GM23248 (cell line): ENCODE measurements around the gene MGAT5. TPM values are rescaled to one million over a fixed set of nuclear protein-coding genes. Genes with fewer than 3 reads are reported as not detected.

Experiments used
- DNase-seq: peaks from one replicate; pipeline ENCODE4 v3.0.0-alpha.2; 2015
- H2AFZ ChIP-seq: fragments of 200-600 bp; sonication (generic); 2 replicates; pipeline ENCODE4 v1.6.1; 2016; ENCODE audit warnings: antibody characterized with exemption
- H3F3A ChIP-seq: fragments of 200-600 bp; sonication (generic); 2 replicates; pipeline ENCODE4 v1.6.1; 2016; ENCODE audit warnings: mild to moderate bottlenecking, antibody characterized with exemption, mixed run types; ENCODE audit not compliant: insufficient read depth
- H3K27ac ChIP-seq: fragments of 200-600 bp; sonication (generic); 2 replicates; pipeline ENCODE4 v1.5.1; 2016; ENCODE audit warnings: mild to moderate bottlenecking
- H3K27me3 ChIP-seq: fragments of 200-600 bp; sonication (generic); replicated peaks from 2 replicates; pipeline ENCODE4 v1.6.1; 2016; ENCODE audit warnings: mild to moderate bottlenecking; ENCODE audit not compliant: insufficient read depth
- H3K36me3 ChIP-seq: fragments of 200-600 bp; sonication (generic); 2 replicates; pipeline ENCODE4 v1.6.1; 2016; ENCODE audit warnings: low read depth, mild to moderate bottlenecking
- H3K4me1 ChIP-seq: fragments of 200-600 bp; sonication (generic); 2 replicates; pipeline ENCODE4 v1.6.1; 2016; ENCODE audit warnings: mild to moderate bottlenecking; ENCODE audit not compliant: insufficient read depth
- H3K4me2 ChIP-seq: fragments of 200-600 bp; sonication (generic); one replicate; pipeline ENCODE4 v1.6.1; 2016; ENCODE audit warnings: mild to moderate bottlenecking; ENCODE audit not compliant: unreplicated experiment
- H3K4me3 ChIP-seq: fragments of 200-600 bp; sonication (generic); 2 replicates; pipeline ENCODE4 v1.5.1; 2016; ENCODE audit warnings: mild to moderate bottlenecking
- H3K79me2 ChIP-seq: fragments of 200-600 bp; sonication (generic); 2 replicates; pipeline ENCODE4 v1.6.1; 2016; ENCODE audit warnings: mild to moderate bottlenecking; ENCODE audit not compliant: insufficient read depth
- H3K9ac ChIP-seq: fragments of 200-600 bp; sonication (generic); 2 replicates; pipeline ENCODE4 v1.6.1; 2016; ENCODE audit warnings: mild to moderate bottlenecking
- H3K9me2 ChIP-seq: fragments of 200-600 bp; sonication (generic); 2 replicates; pipeline ENCODE4 v1.6.1; 2016; ENCODE audit warnings: mixed run types, mild to moderate bottlenecking, moderate library complexity; ENCODE audit not compliant: insufficient read depth
- H3K9me3 ChIP-seq: fragments of 200-600 bp; sonication (generic); one replicate; pipeline ENCODE4 v1.6.1; 2017; ENCODE audit warnings: low read depth
- H4K20me1 ChIP-seq: fragments of 200-600 bp; sonication (generic); 2 replicates; pipeline ENCODE4 v1.6.0; 2016; ENCODE audit not compliant: insufficient read depth
- EZH2 ChIP-seq: fragments of 200-600 bp; sonication (generic); IDR thresholded peaks from 2 replicates; pipeline ENCODE4 v1.6.1; 2018; ENCODE audit warnings: antibody characterized with exemption, mild to moderate bottlenecking; ENCODE audit not compliant: insufficient read depth, poor library complexity, severe bottlenecking
- EZH2phosphoT487 ChIP-seq: fragments of 200-600 bp; sonication (generic); IDR thresholded peaks from 2 replicates; pipeline ENCODE4 v1.6.1; 2018; ENCODE audit warnings: antibody characterized with exemption, moderate library complexity, mild to moderate bottlenecking, low read depth; ENCODE audit not compliant: insufficient read depth
- WGBS, 2 experiments: methylation state at CpG; one replicate each; pipeline ENCODE4 v1.1.6; 2015 to 2017; ENCODE audit warnings: low lambda C conversion rate in 2 of 2, low coverage in 1 of 2; ENCODE audit errors: missing lambda C conversion rate in 2 of 2; 5-methylcytosine and 5-hydroxymethylcytosine counted together
- in situ Hi-C: fragments of 300-500 bp; cut with MboI; formaldehyde crosslinking; loops from 2 replicates; pipeline ENCODE4 v1.15.0; 2020
- polyA plus RNA-seq: library from polyadenylated mRNA; unstranded; fragments of >200 nt; fragmentation: Nextera tagmentation; extraction: Ambion mirVana; gene quantifications from 2 replicates; pipeline ENCODE4 v1.2.1, GENCODE V29; 2016
- total RNA-seq: library from RNA; depleted of rRNA; stranded (reverse); fragments of >200 nt; shearing (Covaris generic); gene quantifications from 2 replicates; pipeline ENCODE4 v1.2.3, GENCODE V29; 2014

The MGAT5 gene
- total and polyA plus RNA-seq, 2 experiments from 2014 or later, result 1.8 to 15.9 TPM

DNA sequence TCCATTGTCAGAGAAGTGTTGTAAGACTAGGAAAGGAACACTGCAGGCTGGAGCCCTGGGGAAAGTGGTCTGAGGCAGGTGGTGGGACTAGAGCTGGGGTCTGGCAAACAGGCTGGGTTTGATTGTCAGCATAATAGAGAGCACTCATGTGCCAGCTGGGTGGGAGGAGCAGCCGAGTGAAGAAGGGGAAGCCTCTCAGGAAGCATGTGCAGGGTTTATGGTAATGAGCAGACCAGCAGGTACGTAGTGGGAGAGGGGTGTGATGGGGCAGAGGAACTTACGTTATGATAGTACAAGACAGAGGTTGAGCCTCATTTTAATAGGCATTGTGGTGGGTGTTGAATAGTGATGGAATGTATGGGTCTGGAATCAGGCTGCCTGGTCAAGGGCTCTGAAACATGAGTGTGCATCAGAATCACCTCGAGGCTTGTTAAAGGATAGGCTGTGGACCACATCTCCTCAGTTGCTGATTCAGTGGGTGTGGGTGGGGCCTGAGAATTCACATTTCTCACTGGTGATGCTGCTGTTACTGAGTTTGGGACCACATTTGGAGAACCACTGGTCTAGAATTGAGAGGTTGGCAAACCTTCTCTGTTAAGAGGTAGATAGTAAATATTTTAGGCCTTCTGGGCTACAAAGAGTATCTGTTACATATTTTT, 1.7 kb upstream of the MGAT5 start:
- Histone ChIP-seq H3K9ac (no peak overlapping the region), H2AFZ (no peak overlapping the region), H3K4me1 (no peaks in the 10 kb centered on the region; the same call in 1 of the 2 replicates), H3K9me2 (no peaks in the 10 kb centered on the region), H3K4me2 (no peak overlapping the region), H3F3A (peaks cover 7% of the 10 kb centered on the region; the same call in 1 of the 2 replicates), H3K27me3 (no peaks in the 10 kb centered on the region), H3K4me3 (no peak overlapping the region), H3K36me3 (no peaks in the 10 kb centered on the region), H4K20me1 (no peaks in the 10 kb centered on the region), H3K27ac (no peak overlapping the region), H3K9me3 (no peaks in the 10 kb centered on the region), H3K79me2 (peaks cover 15% of the 10 kb centered on the region; the same call in 1 of the 2 replicates)
- in situ Hi-C loops, result no loop called here
- WGBS, 2 experiments, result 67 to 71% methylated on average over 4 of the region's 4 CpGs
- no peak for TF ChIP-seq EZH2
- peak; percentile 80 for DNase-seq

DNA sequence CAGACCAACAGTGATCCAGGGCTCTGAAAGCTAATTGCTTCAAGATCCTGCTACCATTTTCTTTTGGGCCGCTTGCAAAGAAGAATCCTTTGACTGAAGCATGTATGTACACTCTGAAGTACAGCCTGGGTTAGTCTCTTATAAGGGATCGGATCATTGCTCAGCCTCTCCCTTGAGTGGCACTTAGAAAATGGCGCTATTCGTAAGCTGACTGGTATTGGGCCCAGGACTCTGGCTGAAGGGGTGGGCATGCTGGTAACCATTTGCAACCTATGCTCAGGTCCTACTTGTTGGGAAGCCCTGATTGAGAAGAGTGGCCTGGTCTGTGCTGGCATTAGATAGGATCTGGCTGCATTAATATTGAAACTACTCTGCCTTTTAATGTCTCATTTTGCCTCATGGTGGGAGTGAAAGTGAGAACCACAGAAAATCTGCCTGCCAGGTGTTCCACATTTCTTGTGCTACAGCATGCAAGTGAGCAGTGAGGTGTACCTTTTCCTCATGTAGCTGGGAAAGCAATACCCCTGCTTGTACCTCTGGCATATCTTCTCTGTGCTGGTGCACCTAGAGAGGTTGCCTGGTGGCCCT, 661 bp upstream of the MGAT5 start:
- H3K27ac ChIP-seq, result no peak overlapping the region

DNA sequence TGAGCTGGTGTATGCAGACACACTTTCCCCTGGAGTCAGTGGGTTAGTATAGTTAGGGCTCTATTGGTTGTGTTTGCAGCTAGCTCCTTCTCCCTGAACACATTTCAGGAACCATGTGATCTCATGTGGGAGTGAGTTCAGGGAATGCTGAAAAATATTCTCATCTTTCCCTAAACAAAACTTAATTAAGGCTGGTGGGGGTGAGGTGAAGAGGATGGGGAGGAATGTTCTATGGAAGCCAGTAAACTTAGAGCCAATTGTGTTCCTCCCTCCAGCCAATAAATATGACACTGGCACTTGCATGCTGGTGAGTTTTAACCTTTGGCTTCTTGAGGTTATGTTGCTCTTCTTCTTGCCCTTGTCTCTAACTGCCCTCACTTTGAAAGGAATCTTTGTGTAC, 952 bp downstream of the MGAT5 start:
- H3K9me2 ChIP-seq, result no peaks in the 10 kb centered on the region
- in situ Hi-C loops, result no loop called here
- no peaks in the 10 kb centered on the region for H3K27me3 ChIP-seq
- no peaks in the 10 kb centered on the region for H3K79me2 ChIP-seq
- H3F3A ChIP-seq, result peaks cover 7% of the 10 kb centered on the region; the same call in 1 of the 2 replicates
- H3K4me2 ChIP-seq, result no peak overlapping the region
- H2AFZ ChIP-seq, result no peak overlapping the region
- H3K36me3 ChIP-seq, result no peaks in the 10 kb centered on the region
- no peak overlapping the region for H3K9ac ChIP-seq
- no peak for TF ChIP-seq EZH2phosphoT487
- no peak for TF ChIP-seq EZH2
- no peak overlapping the region for H3K27ac ChIP-seq
- H3K4me1 ChIP-seq, result no peaks in the 10 kb centered on the region; the same call in 1 of the 2 replicates
- no peaks in the 10 kb centered on the region for H4K20me1 ChIP-seq
- no peak overlapping the region for H3K4me3 ChIP-seq
- DNase-seq, result no peak
- no peaks in the 10 kb centered on the region for H3K9me3 ChIP-seq

More for the DNA sequence above, 661 bp upstream of the MGAT5 start:
- peaks cover 7% of the 10 kb centered on the region; the same call in 1 of the 2 replicates for H3K79me2 ChIP-seq
- WGBS, 2 experiments, result 96 to 98% methylated on average over 4 of the region's 4 CpGs
- H4K20me1 ChIP-seq, result no peaks in the 10 kb centered on the region
- no peaks in the 10 kb centered on the region for H3K9me2 ChIP-seq
- H3K9ac ChIP-seq, result no peak overlapping the region
- H3F3A ChIP-seq, result peaks cover 7% of the 10 kb centered on the region; the same call in 1 of the 2 replicates
- TF ChIP-seq EZH2 (no peak), EZH2phosphoT487 (no peak)
- H3K4me2 ChIP-seq, result no peak overlapping the region
- no peaks in the 10 kb centered on the region for H3K36me3 ChIP-seq
- in situ Hi-C loops, result no loop called here
- H3K9me3 ChIP-seq, result no peaks in the 10 kb centered on the region
- H3K4me1 ChIP-seq, result no peaks in the 10 kb centered on the region; the same call in 1 of the 2 replicates
- H2AFZ ChIP-seq, result no peak overlapping the region
- DNase-seq, result no peak
- H3K27me3 ChIP-seq, result no peaks in the 10 kb centered on the region
- no peak overlapping the region for H3K4me3 ChIP-seq

DNA sequence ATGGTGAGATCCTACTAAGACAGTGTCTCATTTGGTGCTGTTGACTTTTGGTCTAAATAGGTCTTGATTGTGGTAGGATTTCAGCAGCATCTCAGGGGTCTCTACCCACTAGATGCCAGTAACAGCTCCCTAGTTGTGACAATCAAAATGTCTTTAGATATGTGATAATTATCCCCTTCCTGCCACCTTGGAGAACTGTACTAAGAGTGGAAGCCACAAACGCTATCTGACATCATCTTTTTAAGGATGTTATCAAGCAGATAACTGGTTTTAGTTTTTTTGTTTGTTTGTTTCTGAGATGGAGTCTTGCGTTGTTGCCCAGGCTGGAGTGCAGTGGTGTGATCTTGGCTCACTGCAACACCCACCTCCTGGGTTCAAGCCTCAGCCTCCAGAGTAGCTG, 3.1 kb downstream of the MGAT5 start:
- Histone ChIP-seq H3K27ac (no peak overlapping the region), H3K27me3 (no peaks in the 10 kb centered on the region), H3K79me2 (0 out of 2 replicates have a peak, but pooled peaks cover 4% of the 10 kb centered on the region), H3K4me1 (peaks cover 13% of the 10 kb centered on the region), H3K9ac (no peak overlapping the region), H3F3A (peaks cover 11% of the 10 kb centered on the region; the same call in 1 of the 2 replicates), H2AFZ (no peak overlapping the region), H3K9me3 (no peaks in the 10 kb centered on the region), H3K36me3 (no peaks in the 10 kb centered on the region), H3K9me2 (no peaks in the 10 kb centered on the region), H3K4me2 (no peak overlapping the region), H3K4me3 (no peak overlapping the region), H4K20me1 (no peaks in the 10 kb centered on the region)
- in situ Hi-C loops, result no loop called here
- TF ChIP-seq EZH2phosphoT487 (no peak), EZH2 (no peak)
- WGBS, 2 experiments, result 95 to 99% methylated on average over 2 of the region's 2 CpGs
- no peak for DNase-seq
